ENCODE measurements around the gene POLD1.

Gene POLD1

DNA sequence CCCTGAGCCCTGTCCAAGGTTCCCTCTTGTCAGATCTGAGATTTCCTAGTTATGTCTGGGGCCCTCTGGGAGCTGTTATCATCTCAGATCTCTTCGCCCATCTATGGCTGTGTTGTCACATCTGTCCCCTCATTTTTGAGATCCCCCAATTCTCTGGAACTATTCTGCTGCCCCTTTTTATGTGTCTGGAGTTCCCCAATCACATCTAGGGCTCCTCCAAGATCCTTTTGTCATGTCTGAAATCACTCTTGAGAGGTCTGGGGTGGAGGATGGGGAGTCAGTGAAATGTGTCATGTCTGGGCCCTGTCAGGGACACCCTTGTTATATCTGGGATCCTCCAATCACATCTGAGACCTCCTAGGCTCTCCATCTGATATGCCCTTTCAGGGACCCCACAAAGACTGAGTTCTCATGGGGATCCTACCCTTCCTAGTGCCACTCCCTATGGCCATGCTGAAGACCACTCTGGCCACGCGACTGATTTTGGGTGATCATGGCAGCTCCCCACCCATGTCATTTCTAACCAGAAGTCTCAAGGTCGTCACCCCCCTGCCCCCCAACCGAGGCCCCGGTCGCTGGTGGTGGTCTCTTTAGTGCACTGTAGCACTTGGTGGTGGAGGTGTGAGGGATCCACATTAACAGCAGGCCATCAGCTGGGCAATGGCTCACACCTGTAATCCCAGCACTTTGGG is 44.8 kb downstream of the POLD1 start:
- FAIRE-seq (no peak), DNase-seq (ENCODE audit: insufficient read length, low spot score) (no peak)
- no peak for TF ChIP-seq CTCF (IDR thresholded peaks at IDR 0.05; ENCODE audit: insufficient read depth, missing control alignments)

- DNase-seq (ENCODE audit: insufficient read length, low spot score) (no peak), FAIRE-seq (no peak)
- no peak for TF ChIP-seq CTCF (IDR thresholded peaks at IDR 0.05; ENCODE audit: insufficient read depth, missing control alignments)
These were observed 46.8 kb downstream of the POLD1 start for GRCh38 chr19:50430888-50431342.

GRCh38 chr19:50431343-50432220 is 47.4 kb downstream of the POLD1 start:
- DNase-seq (ENCODE audit: insufficient read length, low spot score): peak; percentile 82
- TF ChIP-seq CTCF (IDR thresholded peaks at IDR 0.05; ENCODE audit: insufficient read depth, missing control alignments): no peak
- no peak for FAIRE-seq

DNA sequence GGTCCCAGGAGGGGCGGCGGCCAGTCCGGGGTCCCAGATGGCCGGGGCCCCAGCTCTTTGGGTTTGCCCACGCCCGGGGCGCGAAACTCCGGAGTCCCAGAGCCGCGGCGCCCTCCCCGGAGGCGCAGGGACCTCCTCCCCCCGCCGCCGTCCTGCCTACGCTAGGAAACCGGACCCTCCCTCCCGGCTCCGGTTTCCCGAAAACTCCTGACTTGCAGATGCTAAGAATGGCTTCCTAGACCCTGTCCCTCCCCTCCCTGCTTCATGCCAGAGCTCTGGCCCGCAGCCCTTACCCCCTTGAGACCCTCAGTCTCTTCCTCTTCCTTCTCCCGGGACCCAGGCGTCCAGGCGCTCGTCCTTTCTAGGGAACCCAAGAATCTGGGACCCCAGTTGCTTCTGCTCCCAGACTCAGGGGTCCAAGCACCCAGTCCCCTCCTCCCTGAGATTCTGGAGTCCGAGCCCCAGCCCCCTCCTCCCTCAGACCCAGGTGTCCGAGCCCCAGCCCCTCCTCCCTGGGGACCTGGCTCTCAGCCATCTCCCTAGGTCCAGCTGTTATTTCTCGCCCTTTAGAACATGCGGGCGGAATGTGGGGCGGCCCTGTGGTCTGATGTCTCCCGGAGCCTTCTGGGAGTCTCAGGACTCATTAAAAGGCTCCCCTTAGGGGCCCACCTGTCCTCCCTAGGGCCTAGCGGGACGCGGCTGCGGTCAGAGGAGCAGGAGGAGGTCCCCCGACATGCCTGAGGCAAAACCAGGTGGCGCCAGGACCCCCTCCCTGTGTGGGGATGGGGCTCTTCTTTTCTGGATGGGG is 48.3 kb downstream of the POLD1 start, which contains the start of gene MYBPC2:
TSS of gene MYBPC2 (plus strand) at position 672 of the 808 bp plus-strand sequence. CDS start at position 734, 62 bp downstream.
- no peak for DNase-seq (ENCODE audit: insufficient read length, low spot score)

DNA sequence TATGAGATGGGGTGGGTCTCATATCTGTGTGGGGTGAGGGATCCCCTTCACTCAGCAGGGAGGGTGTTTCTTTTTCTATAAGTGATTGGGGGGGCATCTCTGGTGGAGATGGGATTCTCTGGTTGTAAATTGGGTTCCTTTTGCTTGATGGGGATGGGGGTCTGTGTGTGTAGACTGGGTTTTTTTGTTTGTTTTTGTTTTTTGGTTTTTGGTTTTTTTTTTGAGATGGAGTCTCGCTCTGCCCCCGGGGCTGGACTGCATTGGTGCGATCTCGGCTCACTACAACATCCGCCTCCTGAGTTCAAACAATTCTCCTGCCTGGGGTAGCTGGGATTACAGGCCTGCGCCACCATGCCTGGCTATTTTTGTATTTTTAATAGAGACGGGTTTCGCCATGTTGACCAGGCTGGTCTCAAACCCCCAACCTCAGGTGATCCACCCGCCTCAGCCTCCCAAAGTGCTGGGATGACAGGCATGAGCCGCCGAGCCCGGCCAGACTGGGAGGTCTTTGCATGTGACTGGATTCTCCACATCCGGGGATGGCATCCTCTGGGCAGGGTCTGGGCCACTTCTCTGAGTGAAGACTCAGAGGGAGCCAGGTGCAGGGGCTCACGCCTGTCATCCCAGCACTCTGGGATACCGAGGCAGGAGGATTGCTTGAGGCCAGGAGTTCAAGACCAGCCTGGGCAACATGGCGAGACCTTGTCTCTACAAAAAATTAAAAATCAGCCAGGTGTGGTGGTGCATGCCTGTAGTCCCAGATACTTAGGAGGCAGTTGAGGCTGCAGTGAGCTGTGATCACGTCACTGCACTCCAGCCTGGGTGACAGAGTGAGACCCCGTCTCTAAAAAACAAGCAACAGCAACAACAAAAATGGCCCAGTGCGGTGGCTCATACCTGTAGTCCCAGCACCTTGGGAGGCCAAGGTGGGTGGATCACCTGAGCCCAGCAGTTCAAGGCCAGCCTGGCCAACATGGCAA is 49.3 kb downstream of the POLD1 start:
- DNase-seq (ENCODE audit: insufficient read length, low spot score) (no peak), FAIRE-seq (no peak)
- TF ChIP-seq CTCF (IDR thresholded peaks at IDR 0.05; ENCODE audit: insufficient read depth, missing control alignments): no peak

More for the DNA sequence above, 48.3 kb downstream of the POLD1 start, which contains the start of gene MYBPC2:
- no peak for FAIRE-seq
- TF ChIP-seq CTCF (IDR thresholded peaks at IDR 0.05; ENCODE audit: insufficient read depth, missing control alignments): no peak

DNA sequence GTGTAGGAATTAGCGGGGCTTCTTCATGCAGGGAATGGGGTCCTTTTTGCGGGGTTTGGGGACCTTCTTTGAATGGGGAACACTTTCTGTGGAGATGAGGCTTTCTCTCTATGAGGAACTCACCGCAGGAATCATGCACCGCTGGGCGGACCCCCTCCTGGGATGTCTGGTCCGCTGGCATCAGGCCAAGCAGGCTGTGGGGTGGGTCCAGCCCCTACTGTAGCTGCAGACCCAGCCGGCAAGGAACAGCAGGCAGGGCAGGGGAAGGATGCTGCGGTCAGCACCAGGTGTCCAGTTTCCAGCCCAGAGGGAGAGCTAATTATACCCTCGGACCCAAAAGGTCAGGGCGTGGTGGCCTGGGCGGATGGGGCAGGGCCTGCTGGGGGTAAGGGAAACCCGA is 50.4 kb downstream of the POLD1 start:
- TF ChIP-seq CTCF (IDR thresholded peaks at IDR 0.05; ENCODE audit: insufficient read depth, missing control alignments): no peak
- DNase-seq (ENCODE audit: insufficient read length, low spot score): no peak
- FAIRE-seq: no peak

All from D721Med (cell line).